ENCODE data around the gene PKIG. TPM values are rescaled to one million over a fixed set of nuclear protein-coding genes. Genes with fewer than 3 reads are reported as not detected.

PKIG gene
- total and polyA plus RNA-seq, 7 donors = 43.9 to 511 (median 348) TPM

GRCh38 chr20:44537993-44538392 is 44.4 kb upstream of the PKIG start:
- WGBS, 2 donors = 76 to 78% methylated on average over 1 of the region's 1 CpG
- H3K4me3 ChIP-seq = no peak overlapping the region
- H3K27me3 ChIP-seq = no peaks in the 10 kb centered on the region
- no peak for DNase-seq
- H3K4me1 ChIP-seq = peaks cover 0 to 83% (median 59%) of the 10 kb centered on the region in 4 donors
- no peaks in the 10 kb centered on the region for H3K36me3 ChIP-seq
- peak in 3 of 4 experiments; percentile 20 to 35 (median 33) for TF ChIP-seq CTCF (IDR thresholded peaks at IDR 0.05)
- no peak for TF ChIP-seq POLR2AphosphoS5 (IDR thresholded peaks at IDR 0.05)
- intact Hi-C loops (cut with DNase I) = loop anchor here (10.0 kb wide), 1 partner anchor 197 kb away; no protein-coding TSS in a partner anchor
- H3K27ac ChIP-seq = peak overlapping the region; percentile 47 to 92 (median 75)
- no peaks in the 10 kb centered on the region for H3K9me3 ChIP-seq

- Histone ChIP-seq H3K36me3 (no peaks in the 10 kb centered on the region), H3K9me3 (no peaks in the 10 kb centered on the region), H3K4me1 (peaks cover 0 to 74% (median 49%) of the 10 kb centered on the region in 4 donors), H3K27ac (peak overlapping the region; percentile 54 to 92 (median 75)), H3K27me3 (no peaks in the 10 kb centered on the region), H3K4me3 (no peak overlapping the region)
- TF ChIP-seq POLR2A (IDR thresholded peaks at IDR 0.05) (no peak), POLR2AphosphoS5 (IDR thresholded peaks at IDR 0.05) (no peak), EP300 (IDR thresholded peaks at IDR 0.05) (no peak), CTCF (IDR thresholded peaks at IDR 0.05) (no peak)
- WGBS, 2 donors = 82% methylated on average over 6 of the region's 6 CpGs
- intact Hi-C loops (cut with DNase I) = no loop called here
- DNase-seq = no peak
These were observed 41.5 kb upstream of the PKIG start for GRCh38 chr20:44540834-44541233.

GRCh38 chr20:44541992-44542391 is 40.4 kb upstream of the PKIG start:
- DNase-seq = no peak
- intact Hi-C loops (cut with DNase I) = no loop called here
- TF ChIP-seq POLR2A (IDR thresholded peaks at IDR 0.05) = no peak
- TF ChIP-seq EP300 (IDR thresholded peaks at IDR 0.05) = no peak
- no peak for TF ChIP-seq CTCF (IDR thresholded peaks at IDR 0.05)
- no peak for TF ChIP-seq POLR2AphosphoS5 (IDR thresholded peaks at IDR 0.05)
- 66 to 76% methylated on average over 4 of the region's 4 CpGs for WGBS, 2 donors
- no peaks in the 10 kb centered on the region for H3K27me3 ChIP-seq
- peak overlapping the region; percentile 54 to 92 (median 75) for H3K27ac ChIP-seq
- peaks cover 0 to 66% (median 45%) of the 10 kb centered on the region in 4 donors for H3K4me1 ChIP-seq
- no peaks in the 10 kb centered on the region for H3K36me3 ChIP-seq
- H3K4me3 ChIP-seq = no peak overlapping the region
- H3K9me3 ChIP-seq = no peaks in the 10 kb centered on the region

GRCh38 chr20:44542890-44543289 is 39.5 kb upstream of the PKIG start:
- Histone ChIP-seq H3K27me3 (no peaks in the 10 kb centered on the region), H3K27ac (peak overlapping the region; percentile 54 to 92 (median 75)), H3K9me3 (no peaks in the 10 kb centered on the region), H3K4me3 (no peak overlapping the region), H3K4me1 (peaks cover 0 to 70% (median 48%) of the 10 kb centered on the region in 4 donors), H3K36me3 (no peaks in the 10 kb centered on the region)
- intact Hi-C loops (cut with DNase I) = no loop called here
- DNase-seq = no peak
- 31 to 43% methylated on average over 1 of the region's 1 CpG for WGBS, 2 donors
- TF ChIP-seq POLR2AphosphoS5 (IDR thresholded peaks at IDR 0.05) (no peak), CTCF (IDR thresholded peaks at IDR 0.05) (no peak), EP300 (IDR thresholded peaks at IDR 0.05) (no peak), POLR2A (IDR thresholded peaks at IDR 0.05) (no peak)

- H3K9me3 ChIP-seq = no peaks in the 10 kb centered on the region
- no peaks in the 10 kb centered on the region for H3K36me3 ChIP-seq
- no peak for TF ChIP-seq POLR2A (IDR thresholded peaks at IDR 0.05)
- TF ChIP-seq POLR2AphosphoS5 (IDR thresholded peaks at IDR 0.05) = no peak
- no peak for TF ChIP-seq CTCF (IDR thresholded peaks at IDR 0.05)
- no peak for TF ChIP-seq EP300 (IDR thresholded peaks at IDR 0.05)
- no peak overlapping the region for H3K4me3 ChIP-seq
- no peak for DNase-seq
- no peaks in the 10 kb centered on the region for H3K27me3 ChIP-seq
- H3K4me1 ChIP-seq = peaks cover 0 to 70% (median 51%) of the 10 kb centered on the region in 4 donors
- intact Hi-C loops (cut with DNase I) = no loop called here
- peak overlapping the region; percentile 54 to 92 (median 75) for H3K27ac ChIP-seq
- 69 to 75% methylated on average over 3 of the region's 3 CpGs for WGBS, 2 donors
These were observed 39.0 kb upstream of the PKIG start for GRCh38 chr20:44543358-44543757.

Data from sigmoid colon (tissue), 7 donors.